HCT116 (cell line): Measurements from ENCODE around the gene RPL38. TPM values are rescaled to one million over a fixed set of nuclear protein-coding genes. Genes with fewer than 3 reads are reported as not detected.

Source experiments
- ATAC-seq: fragments of 200-7000 bp; cut with Tn5 transposase; 2 replicates; pipeline ENCODE4 v1.9.1; 2020; ENCODE audit warnings: mild to moderate bottlenecking, moderate library complexity
- BruUV-seq: library from RNA; stranded (reverse); fragments of 400-500 nt; replicated peaks from 2 replicates; lab custom pipeline; 2021; lab: Mats Ljungman, UMichigan
- CTCF ChIA-PET: fragments of 300-600 bp; sonication (Branson Sonifier 250); formaldehyde crosslinking; loops from one replicate; lab custom pipeline; 2021; ENCODE audit warnings: antibody characterized with exemption; lab: Charles Lee
- POLR2A ChIA-PET: fragments of 300-600, 350-600 bp; sonication (Branson Sonifier 250); formaldehyde crosslinking; loops from one replicate; lab custom pipeline; 2021; ENCODE audit warnings: antibody characterized with exemption; lab: Charles Lee
- RAD21 ChIA-PET, 2 experiments: fragments of 300-600 bp; sonication (Branson Sonifier 250); formaldehyde crosslinking; loops; one replicate each; lab custom pipeline; 2023; ENCODE audit warnings: low total read pairs in 2 of 2; ENCODE audit not compliant: uncharacterized antibody in 2 of 2, unreplicated experiment in 2 of 2, low non-redundant PET in 1 of 2; lab: Charles Lee
- DNase-seq: peaks from one replicate; pipeline ENCODE4 v3.0.0-alpha.2; 2010; ENCODE audit warnings: low read depth, low spot score
- H2AFZ ChIP-seq: fragments of 200-600 bp; shearing (Covaris generic), sonication (generic); 2 replicates; pipeline ENCODE4 v1.6.1; 2017; ENCODE audit warnings: low read depth, mixed run types, mixed read lengths, antibody characterized with exemption, low read length; ENCODE audit not compliant: poor library complexity, severe bottlenecking
- H3K27ac ChIP-seq: 2 replicates; pipeline ENCODE4 v1.5.1; 2012; ENCODE audit warnings: low read depth, low read length
- H3K27me3 ChIP-seq: fragments of 200-600 bp; sonication (generic); 2 replicates; pipeline ENCODE4 v1.6.1; 2016; ENCODE audit warnings: mixed run types, low read length, mixed read lengths; ENCODE audit not compliant: insufficient read depth
- H3K36me3 ChIP-seq, 2 experiments: fragments of 200-500 bp in 1 of 2; fragments of 200-600 bp in 1 of 2; sonication (Bioruptor generic) in 1 of 2; sonication (generic) in 1 of 2; 2 replicates each; pipeline versions ENCODE4 v1.5.1 to v1.6.1; 2014 to 2016; ENCODE audit warnings: low read length in 2 of 2, inconsistent platforms in 1 of 2, mixed read lengths in 1 of 2, mixed run types in 1 of 2; ENCODE audit not compliant: insufficient read depth in 2 of 2, control insufficient read depth in 1 of 2
- H3K4me1 ChIP-seq, 2 experiments: fragments of 200-600 bp in 1 of 2; sonication (generic) in 1 of 2; 2 replicates each; pipeline versions ENCODE4 v1.5.1 to v1.6.1; 2012 to 2017; ENCODE audit warnings: low read length in 2 of 2, inconsistent platforms in 1 of 2, mild to moderate bottlenecking in 1 of 2, mixed read lengths in 1 of 2, mixed run types in 1 of 2, moderate library complexity in 1 of 2; ENCODE audit not compliant: insufficient read depth in 2 of 2, control insufficient read depth in 1 of 2
- H3K4me2 ChIP-seq: fragments of 200-600 bp; sonication (generic); 2 replicates; pipeline ENCODE4 v1.6.1; 2017; ENCODE audit warnings: mixed run types, low read length, mixed read lengths
- H3K4me3 ChIP-seq, 2 experiments: fragments of 200-600 bp in 1 of 2; sonication (generic) in 1 of 2; replicated peaks in 1 of 2; 2 replicates each; pipeline ENCODE4 v1.5.1; 2011 to 2016; ENCODE audit warnings: low read length in 2 of 2, control low read depth in 1 of 2, low read depth in 1 of 2, mild to moderate bottlenecking in 1 of 2, mixed read lengths in 1 of 2, mixed run types in 1 of 2
- H3K79me2 ChIP-seq: fragments of 200-600 bp; sonication (generic); 2 replicates; pipeline ENCODE4 v1.6.1; 2017; ENCODE audit warnings: mild to moderate bottlenecking, mixed run types, low read length, moderate library complexity, mixed read lengths; ENCODE audit not compliant: insufficient read depth
- H3K9ac ChIP-seq: fragments of 200-600 bp; sonication (generic); 2 replicates; pipeline ENCODE4 v1.6.1; 2016; ENCODE audit warnings: low read length, mixed read lengths
- H3K9me2 ChIP-seq: fragments of 200-600 bp; sonication (generic), shearing (Covaris generic); 2 replicates; pipeline ENCODE4 v1.6.1; 2017; ENCODE audit warnings: mixed run types, mild to moderate bottlenecking, moderate library complexity; ENCODE audit not compliant: insufficient read depth
- H3K9me3 ChIP-seq, 2 experiments: fragments of 200-500 bp in 1 of 2; fragments of 200-600 bp in 1 of 2; sonication (Bioruptor generic) in 1 of 2; sonication (generic) in 1 of 2; 2 replicates each; pipeline ENCODE4 v1.6.1; 2014 to 2017; ENCODE audit warnings: low read length in 2 of 2, mixed read lengths in 2 of 2, inconsistent platforms in 1 of 2, low read depth in 1 of 2, mild to moderate bottlenecking in 1 of 2, mixed run types in 1 of 2, moderate library complexity in 1 of 2; ENCODE audit not compliant: control insufficient read depth in 1 of 2, insufficient read depth in 1 of 2
- H4K20me1 ChIP-seq: fragments of 200-600 bp; sonication (generic), shearing (Covaris generic); 2 replicates; pipeline ENCODE4 v1.6.1; 2017; ENCODE audit warnings: mixed run types, mild to moderate bottlenecking, moderate library complexity; ENCODE audit not compliant: insufficient read depth
- EZH2 ChIP-seq: fragments of 200-600 bp; sonication (generic); IDR thresholded peaks from 2 replicates; pipeline ENCODE4 v1.6.1; 2017; ENCODE audit warnings: antibody characterized with exemption, mixed run types
- POLR2A ChIP-seq: IDR thresholded peaks from 2 replicates; pipeline ENCODE4 v1.7.0; 2011; ENCODE audit warnings: borderline replicate concordance; ENCODE audit not compliant: insufficient read depth, insufficient read length; ENCODE audit errors: extremely low read depth
- TCF7L2 ChIP-seq: IDR thresholded peaks from 2 replicates; pipeline ENCODE4 v1.7.0; 2011; ENCODE audit warnings: borderline replicate concordance, inconsistent platforms; ENCODE audit not compliant: insufficient read depth, insufficient read length; ENCODE audit errors: extremely low read depth
- intact Hi-C: fragments of 100-400 bp; cut with micrococcal nuclease; formaldehyde crosslinking; loops from 2 replicates; pipeline ENCODE4 v1.10.0; 2022
- total RNA-seq: library from RNA; stranded (reverse); gene quantifications from one replicate; pipeline ENCODE4 v1.2.1, GENCODE V29; 2021; ENCODE audit not compliant: unreplicated experiment
- TF ChIP-seq, protein P1 (sequence below): IDR thresholded peaks from 2 replicates; pipeline ENCODE4 v1.6.1; 2011; ENCODE audit warnings: mild to moderate bottlenecking, low read length, moderate library complexity; ENCODE audit not compliant: insufficient replicate concordance; ENCODE audit errors: extremely low read depth
- TF ChIP-seq, protein P2 (sequence below): IDR thresholded peaks from 2 replicates; pipeline ENCODE4 v1.6.1; 2012
- TF ChIP-seq, protein P3 (sequence below), 3 experiments: fragments of 200-600 bp in 1 of 3; sonication (generic) in 1 of 3; IDR thresholded peaks in 2 of 3; conservative IDR thresholded peaks in 1 of 3; 2 replicates each; pipeline ENCODE4 v1.5.1; 2012 to 2017; ENCODE audit warnings: low read depth in 2 of 3, low read length in 2 of 3, antibody characterized with exemption in 1 of 3, borderline replicate concordance in 1 of 3, control low read depth in 1 of 3, mild to moderate bottlenecking in 1 of 3, mixed read lengths in 1 of 3, mixed run types in 1 of 3, moderate library complexity in 1 of 3; ENCODE audit not compliant: insufficient read depth in 1 of 3

The RPL38 gene
- total RNA-seq, 1 experiment from 2014 or later, result 1,628 TPM

GRCh38 chr17:74244548-74244947, 41.1 kb downstream of the RPL38 start:
- Histone ChIP-seq H3K27me3 (no peaks in the 10 kb centered on the region), H3K9me2 (no peaks in the 10 kb centered on the region), H3K9ac (no peak overlapping the region), H3K4me3 (no peak overlapping the region), H4K20me1 (no peaks in the 10 kb centered on the region), H2AFZ (no peak overlapping the region), H3K4me2 (no peak overlapping the region), H3K4me1 (no peaks in the 10 kb centered on the region), H3K36me3 (no peaks in the 10 kb centered on the region), H3K9me3 (no peaks in the 10 kb centered on the region), H3K27ac (no peak overlapping the region), H3K79me2 (no peaks in the 10 kb centered on the region)
- POLR2A ChIA-PET, result no interaction called here
- RAD21 ChIA-PET, result no interaction called here
- no peak for ATAC-seq
- TF ChIP-seq, protein P1, sequence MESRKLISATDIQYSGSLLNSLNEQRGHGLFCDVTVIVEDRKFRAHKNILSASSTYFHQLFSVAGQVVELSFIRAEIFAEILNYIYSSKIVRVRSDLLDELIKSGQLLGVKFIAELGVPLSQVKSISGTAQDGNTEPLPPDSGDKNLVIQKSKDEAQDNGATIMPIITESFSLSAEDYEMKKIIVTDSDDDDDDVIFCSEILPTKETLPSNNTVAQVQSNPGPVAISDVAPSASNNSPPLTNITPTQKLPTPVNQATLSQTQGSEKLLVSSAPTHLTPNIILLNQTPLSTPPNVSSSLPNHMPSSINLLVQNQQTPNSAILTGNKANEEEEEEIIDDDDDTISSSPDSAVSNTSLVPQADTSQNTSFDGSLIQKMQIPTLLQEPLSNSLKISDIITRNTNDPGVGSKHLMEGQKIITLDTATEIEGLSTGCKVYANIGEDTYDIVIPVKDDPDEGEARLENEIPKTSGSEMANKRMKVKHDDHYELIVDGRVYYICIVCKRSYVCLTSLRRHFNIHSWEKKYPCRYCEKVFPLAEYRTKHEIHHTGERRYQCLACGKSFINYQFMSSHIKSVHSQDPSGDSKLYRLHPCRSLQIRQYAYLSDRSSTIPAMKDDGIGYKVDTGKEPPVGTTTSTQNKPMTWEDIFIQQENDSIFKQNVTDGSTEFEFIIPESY, result no peak
- TF ChIP-seq, protein P2, sequence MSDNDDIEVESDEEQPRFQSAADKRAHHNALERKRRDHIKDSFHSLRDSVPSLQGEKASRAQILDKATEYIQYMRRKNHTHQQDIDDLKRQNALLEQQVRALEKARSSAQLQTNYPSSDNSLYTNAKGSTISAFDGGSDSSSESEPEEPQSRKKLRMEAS, result no peak
- TF ChIP-seq, protein P3, sequence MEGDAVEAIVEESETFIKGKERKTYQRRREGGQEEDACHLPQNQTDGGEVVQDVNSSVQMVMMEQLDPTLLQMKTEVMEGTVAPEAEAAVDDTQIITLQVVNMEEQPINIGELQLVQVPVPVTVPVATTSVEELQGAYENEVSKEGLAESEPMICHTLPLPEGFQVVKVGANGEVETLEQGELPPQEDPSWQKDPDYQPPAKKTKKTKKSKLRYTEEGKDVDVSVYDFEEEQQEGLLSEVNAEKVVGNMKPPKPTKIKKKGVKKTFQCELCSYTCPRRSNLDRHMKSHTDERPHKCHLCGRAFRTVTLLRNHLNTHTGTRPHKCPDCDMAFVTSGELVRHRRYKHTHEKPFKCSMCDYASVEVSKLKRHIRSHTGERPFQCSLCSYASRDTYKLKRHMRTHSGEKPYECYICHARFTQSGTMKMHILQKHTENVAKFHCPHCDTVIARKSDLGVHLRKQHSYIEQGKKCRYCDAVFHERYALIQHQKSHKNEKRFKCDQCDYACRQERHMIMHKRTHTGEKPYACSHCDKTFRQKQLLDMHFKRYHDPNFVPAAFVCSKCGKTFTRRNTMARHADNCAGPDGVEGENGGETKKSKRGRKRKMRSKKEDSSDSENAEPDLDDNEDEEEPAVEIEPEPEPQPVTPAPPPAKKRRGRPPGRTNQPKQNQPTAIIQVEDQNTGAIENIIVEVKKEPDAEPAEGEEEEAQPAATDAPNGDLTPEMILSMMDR (IDR thresholded peaks at IDR 0.05 in 2 of 3, conservative IDR thresholded peaks at IDR 0.05 in 1 of 3; ENCODE audit: borderline replicate concordance in 1 of 3, insufficient read depth in 1 of 3, low read depth in 2 of 3, low read length in 2 of 3), result no peak
- no peak for TF ChIP-seq EZH2
- TF ChIP-seq POLR2A, result no peak
- TF ChIP-seq TCF7L2, result no peak
- CTCF ChIA-PET, result no interaction called here
- no peak for DNase-seq
- intact Hi-C loops, result no loop called here
- BruUV-seq, result TSS peak; percentile 19
